ENCODE measurements around the gene RAB25. TPM values are rescaled to one million over a fixed set of nuclear protein-coding genes. Genes with fewer than 3 reads are reported as not detected.

The RAB25 gene
- total and polyA plus RNA-seq, 4 donors: 62.7 to 156 (median 87.2) TPM

- H3K27ac ChIP-seq (ENCODE audit: low read depth in 1 of 2, low read length in 1 of 2): no peak overlapping the region
- WGBS, 2 donors: 5 to 6% methylated on average over 35 to 60 of the region's 61 CpGs
- H3K9me3 ChIP-seq (ENCODE audit: control insufficient read depth in 4 of 4, insufficient read depth in 3 of 4, low read length in 3 of 4): no peaks in the 10 kb centered on the region
- H3K9ac ChIP-seq (ENCODE audit: insufficient read depth in 1 of 2, low read length in 2 of 2): peak overlapping the region; percentile 68 to 80
- peaks cover 0 to 55% (median 19%) of the 10 kb centered on the region in 5 donors for H3K4me1 ChIP-seq (ENCODE audit: control insufficient read depth in 5 of 5, insufficient read depth in 5 of 5, low read length in 5 of 5)
- DNase-seq (peak; percentile 51 to 74 (median 73)), ATAC-seq (ENCODE audit: insufficient read depth, low FRiP score) (no peak)
- no peak overlapping the region for H3K4me3 ChIP-seq
- H3K36me3 ChIP-seq (ENCODE audit: control insufficient read depth in 4 of 4, insufficient read depth in 4 of 4, low read length in 4 of 4): peaks cover 0 to 13% (median 0%) of the 10 kb centered on the region in 4 donors
- no peak for TF ChIP-seq CTCF (IDR thresholded peaks at IDR 0.05; ENCODE audit: control extremely low read depth, extremely low read depth)
- no peaks in the 10 kb centered on the region for H3K27me3 ChIP-seq (ENCODE audit: control insufficient read depth in 3 of 3, insufficient read depth in 3 of 3, low read length in 2 of 3)
Observed at GRCh38 chr1:156081180-156081916, 20.4 kb downstream of the RAB25 start.

- peak overlapping the region in 1 of 2 donors; percentile 67 for H3K9ac ChIP-seq (ENCODE audit: insufficient read depth in 1 of 2, low read length in 2 of 2)
- H3K27ac ChIP-seq (ENCODE audit: low read depth in 1 of 2, low read length in 1 of 2): no peak overlapping the region
- ATAC-seq (ENCODE audit: insufficient read depth, low FRiP score): no peak
- no peaks in the 10 kb centered on the region for H3K9me3 ChIP-seq (ENCODE audit: control insufficient read depth in 4 of 4, insufficient read depth in 3 of 4, low read length in 3 of 4)
- no peak overlapping the region for H3K4me3 ChIP-seq
- peak in 1 of 3 donors; percentile 85 for DNase-seq
- no peak for TF ChIP-seq CTCF (IDR thresholded peaks at IDR 0.05; ENCODE audit: control extremely low read depth, extremely low read depth)
- peaks cover 0 to 10% (median 0%) of the 10 kb centered on the region in 4 donors for H3K36me3 ChIP-seq (ENCODE audit: control insufficient read depth in 4 of 4, insufficient read depth in 4 of 4, low read length in 4 of 4)
- 0 to 1% methylated on average over 3 to 10 of the region's 10 CpGs for WGBS, 2 donors
- H3K4me1 ChIP-seq (ENCODE audit: control insufficient read depth in 5 of 5, insufficient read depth in 5 of 5, low read length in 5 of 5): peaks cover 0 to 51% (median 19%) of the 10 kb centered on the region in 5 donors
- H3K27me3 ChIP-seq (ENCODE audit: control insufficient read depth in 3 of 3, insufficient read depth in 3 of 3, low read length in 2 of 3): no peaks in the 10 kb centered on the region
Observed at GRCh38 chr1:156081917-156082308, 21.0 kb downstream of the RAB25 start.

GRCh38 chr1:156082309-156083091 is 21.5 kb downstream of the RAB25 start, which contains the start of gene MEX3A:
TSS of gene MEX3A (minus strand) at chr1:156082465. CDS start at chr1:156081998, 467 bp downstream.
- Histone ChIP-seq H3K27me3 (ENCODE audit: control insufficient read depth in 3 of 3, insufficient read depth in 3 of 3, low read length in 2 of 3) (no peaks in the 10 kb centered on the region), H3K9me3 (ENCODE audit: control insufficient read depth in 4 of 4, insufficient read depth in 3 of 4, low read length in 3 of 4) (no peaks in the 10 kb centered on the region), H3K9ac (ENCODE audit: insufficient read depth in 1 of 2, low read length in 2 of 2) (peak within 1 kb of the TSS; percentile 73 to 80), H3K4me3 (peak within 1 kb of the TSS; percentile 48), H3K36me3 (ENCODE audit: control insufficient read depth in 4 of 4, insufficient read depth in 4 of 4, low read length in 4 of 4) (peaks cover 0 to 4% (median 0%) of the 10 kb centered on the region in 4 donors), H3K4me1 (ENCODE audit: control insufficient read depth in 5 of 5, insufficient read depth in 5 of 5, low read length in 5 of 5) (peaks cover 0 to 45% (median 19%) of the 10 kb centered on the region in 5 donors), H3K27ac (ENCODE audit: low read depth in 1 of 2, low read length in 1 of 2) (no peak within 1 kb of the TSS)
- WGBS, 2 donors: 0 to 1% methylated on average over 49 to 62 of the region's 62 CpGs
- DNase-seq: peak; percentile 96 to 97 (median 96)
- TF ChIP-seq CTCF (IDR thresholded peaks at IDR 0.05; ENCODE audit: control extremely low read depth, extremely low read depth): no peak
- peak; percentile 86 for ATAC-seq (ENCODE audit: insufficient read depth, low FRiP score)
